GM10248 (cell line): ENCODE measurements around the gene PLXNA2.

Source experiments
- CTCF ChIA-PET: fragments of 300-600 bp; sonication (Branson Sonifier 250); formaldehyde crosslinking; extraction: SDS; loops from one replicate; lab custom pipeline; 2021; ENCODE audit warnings: antibody characterized with exemption; lab: Yijun Ruan, JAX
- POLR2A ChIA-PET: fragments of 350-650 bp; sonication (Branson Sonifier 250); formaldehyde crosslinking; extraction: SDS; loops from one replicate; lab custom pipeline; 2020; ENCODE audit warnings: antibody characterized with exemption; lab: Yijun Ruan, JAX
- DNase-seq: peaks from one replicate; pipeline ENCODE4 v3.0.0; 2012; ENCODE audit errors: extremely low spot score
- CTCF ChIP-seq: IDR thresholded peaks from 2 replicates; pipeline ENCODE4 v1.5.1; 2012; ENCODE audit warnings: mild to moderate bottlenecking, low read depth; ENCODE audit errors: extremely low read depth, missing control alignments, control extremely low read depth

PLXNA2 gene

GRCh38 chr1:208047476-208047934 is 196.7 kb downstream of the PLXNA2 start:
- DNase-seq = no peak
- TF ChIP-seq CTCF = no peak
- ChIA-PET POLR2A (no interaction called here), CTCF (interaction anchor here (1.1 to 2.1 kb wide), 5 partner anchors 10 to 85 kb away, joined by 3 to 6 read pairs (median 4); no protein-coding TSS in a partner anchor)

- ChIA-PET POLR2A (no interaction called here), CTCF (interaction anchor here (1.7 kb wide), 1 partner anchor 24 kb away, joined by 4 read pairs; no protein-coding TSS in a partner anchor)
- no peak for DNase-seq
- no peak for TF ChIP-seq CTCF
Measured at GRCh38 chr1:208045463-208046260, 198.5 kb downstream of the PLXNA2 start.

GRCh38 chr1:208044589-208045462 is 199.4 kb downstream of the PLXNA2 start:
- no peak for TF ChIP-seq CTCF
- ChIA-PET POLR2A (no interaction called here), CTCF (interaction anchor here (1.0 to 1.7 kb wide), 2 partner anchors 19 to 23 kb away, joined by 4 read pairs; no protein-coding TSS in a partner anchor)
- DNase-seq = no peak

GRCh38 chr1:208043691-208044181 is 200.4 kb downstream of the PLXNA2 start:
- ChIA-PET CTCF (interaction anchor here (1.0 to 4.1 kb wide), 2 partner anchors 18 to 21 kb away, joined by 4 to 24 read pairs; no protein-coding TSS in a partner anchor), POLR2A (no interaction called here)
- DNase-seq = no peak
- TF ChIP-seq CTCF = no peak

- no peak for DNase-seq
- POLR2A ChIA-PET = no interaction called here
- CTCF ChIA-PET = interaction anchor here (0.9 to 4.1 kb wide), 5 partner anchors 20 to 203 kb away, joined by 3 to 24 read pairs (median 3); no protein-coding TSS in a partner anchor
- TF ChIP-seq CTCF = no peak
Measured at GRCh38 chr1:208042868-208043267, 201.3 kb downstream of the PLXNA2 start.
